K562 (cell line): ENCODE results near the gene GPR37L1. TPM values are rescaled to one million over a fixed set of nuclear protein-coding genes. Genes with fewer than 3 reads are reported as not detected.

Source experiments
- ATAC-seq: fragments of 200-7000 bp; cut with Tn5 transposase; 3 replicates; pipeline ENCODE4 v1.9.1; 2020; ENCODE audit warnings: moderate library complexity
- BruUV-seq: library from RNA; stranded (reverse); fragments of 400-500 nt; replicated peaks from 2 replicates; lab custom pipeline; 2021; lab: Mats Ljungman, UMichigan
- CTCF ChIA-PET: fragments of 300-600 bp; formaldehyde crosslinking; extraction: SDS; loops from one replicate; lab custom pipeline; 2021; ENCODE audit warnings: low intra/inter-chr PET ratio; lab: Yijun Ruan, JAX
- POLR2A ChIA-PET: fragments of 300-600, 350-650 bp; sonication (Branson Sonifier 250); formaldehyde crosslinking; extraction: SDS; loops from one replicate; lab custom pipeline; 2021; ENCODE audit warnings: antibody characterized with exemption, inconsistent platforms; lab: Yijun Ruan, JAX
- DNase-seq, 4 experiments: peaks; one replicate each; pipeline versions ENCODE4 v3.0.0 to v3.0.0-alpha.2; 2011 to 2018; ENCODE audit warnings: low spot score in 3 of 4, mixed read lengths in 3 of 4; ENCODE audit errors: extremely low read depth in 1 of 4
- FAIRE-seq: peaks from 2 replicates; lab custom pipeline; 2011; peaks lifted over from hg19 to GRCh38; lab: Jason Lieb, UNC
- H2AFZ ChIP-seq: 2 replicates; pipeline ENCODE4 v1.6.0; 2011; ENCODE audit warnings: low read depth, low read length, control low read depth, inconsistent platforms
- H3K27ac ChIP-seq: fragments of 200-600 bp; 3 replicates; pipeline ENCODE4 v1.8.0; 2011; ENCODE audit warnings: low read depth, mild to moderate bottlenecking, control low read depth, inconsistent platforms, low read length, moderate library complexity, mixed read lengths; ENCODE audit errors: extremely low read depth
- H3K27me3 ChIP-seq, 2 experiments: fragments of 300-600 bp in 1 of 2; 2 replicates in 1 of 2; 3 replicates in 1 of 2; pipeline versions ENCODE4 v1.6.0 to v1.8.0; 2011; ENCODE audit warnings: inconsistent platforms in 2 of 2, low read length in 2 of 2, mild to moderate bottlenecking in 1 of 2, mixed read lengths in 1 of 2, moderate library complexity in 1 of 2; ENCODE audit not compliant: control insufficient read depth in 2 of 2, insufficient read depth in 2 of 2
- H3K36me3 ChIP-seq: fragments of 300-600 bp; 3 replicates; pipeline ENCODE4 v1.8.0; 2011; ENCODE audit warnings: mild to moderate bottlenecking, low read length, inconsistent platforms; ENCODE audit not compliant: control insufficient read depth, insufficient read depth
- H3K4me1 ChIP-seq, 2 experiments: fragments of 200-600 bp in 1 of 2; replicated peaks in 1 of 2; 2 replicates in 1 of 2; 3 replicates in 1 of 2; pipeline versions ENCODE4 v1.5.1 to v1.8.0; 2011; ENCODE audit warnings: inconsistent platforms in 2 of 2, low read length in 2 of 2, mild to moderate bottlenecking in 1 of 2, mixed read lengths in 1 of 2, moderate library complexity in 1 of 2; ENCODE audit not compliant: control insufficient read depth in 2 of 2, insufficient read depth in 2 of 2
- H3K4me2 ChIP-seq: 2 replicates; pipeline ENCODE4 v1.6.1; 2011; ENCODE audit warnings: low read length, control low read depth, inconsistent platforms, mixed read lengths; ENCODE audit not compliant: insufficient read depth
- H3K4me3 ChIP-seq: fragments of 200-600 bp; sonication (generic), shearing (Covaris generic); 2 replicates; pipeline ENCODE4 v1.5.1; 2016; ENCODE audit warnings: control low read depth, inconsistent platforms
- H3K79me2 ChIP-seq: fragments of 200-600 bp; 3 replicates; pipeline ENCODE4 v1.8.0; 2011; ENCODE audit warnings: low read length, inconsistent platforms; ENCODE audit not compliant: control insufficient read depth, insufficient read depth
- H3K9ac ChIP-seq, 2 experiments: 2 replicates each; pipeline versions ENCODE4 v1.6.0 to v1.6.1; 2011; ENCODE audit warnings: low read depth in 2 of 2, low read length in 2 of 2, control low read depth in 1 of 2, inconsistent platforms in 1 of 2, mild to moderate bottlenecking in 1 of 2, mixed read lengths in 1 of 2; ENCODE audit not compliant: insufficient read depth in 1 of 2
- H3K9me1 ChIP-seq: one replicate; pipeline ENCODE4 v1.6.0; 2011; ENCODE audit warnings: inconsistent platforms, mild to moderate bottlenecking, low read length, moderate library complexity; ENCODE audit not compliant: control insufficient read depth, insufficient read depth
- H3K9me3 ChIP-seq: replicated peaks from 2 replicates; pipeline ENCODE4 v1.5.1; 2011; ENCODE audit warnings: low read depth, low read length, inconsistent platforms; ENCODE audit not compliant: control insufficient read depth, insufficient read depth
- H4K20me1 ChIP-seq: replicated peaks from 2 replicates; pipeline ENCODE4 v1.6.1; 2011; ENCODE audit warnings: low read length, inconsistent platforms, mixed read lengths; ENCODE audit not compliant: control insufficient read depth, insufficient read depth
- ATF3 ChIP-seq, 2 experiments: fragments of 450-650 bp in 1 of 2; sonication (generic) in 1 of 2; formaldehyde crosslinking in 1 of 2; IDR thresholded peaks in 1 of 2; conservative IDR thresholded peaks in 1 of 2; 2 replicates each; pipeline versions ENCODE4 v1.6.1 to v1.8.1; 2016 to 2023; ENCODE audit warnings: mild to moderate bottlenecking in 2 of 2, moderate library complexity in 2 of 2, inconsistent platforms in 1 of 2, missing genetic modification reagents in 1 of 2
- BRF1 ChIP-seq: IDR thresholded peaks from 3 replicates; pipeline ENCODE4 v1.6.1; 2011; ENCODE audit warnings: borderline replicate concordance, mild to moderate bottlenecking; ENCODE audit not compliant: insufficient read length; ENCODE audit errors: extremely low read depth
- GATA2 ChIP-seq: sonication (generic); formaldehyde crosslinking; IDR thresholded peaks from 2 replicates; pipeline ENCODE4 v1.4.0; 2020; ENCODE audit warnings: mild to moderate bottlenecking, missing genetic modification reagents
- IRF1 ChIP-seq: sonication (generic); formaldehyde crosslinking; IDR thresholded peaks from 2 replicates; pipeline ENCODE4 v1.8.0; 2022; ENCODE audit warnings: missing genetic modification reagents, mild to moderate bottlenecking, borderline replicate concordance
- NKRF ChIP-seq: fragments of 450-650 bp; IDR thresholded peaks from 2 replicates; pipeline ENCODE4 v1.6.1; 2016; ENCODE audit warnings: borderline replicate concordance
- NONO ChIP-seq, 2 experiments: fragments of 200-400 bp in 1 of 2; fragments of 450-650 bp in 1 of 2; formaldehyde crosslinking in 1 of 2; IDR thresholded peaks; 2 replicates each; pipeline ENCODE4 v1.6.1; 2017; ENCODE audit warnings: low read depth in 2 of 2, mild to moderate bottlenecking in 2 of 2, moderate library complexity in 2 of 2, low read length in 1 of 2
- OTX1 ChIP-seq: fragments of 450-650 bp; formaldehyde crosslinking; IDR thresholded peaks from 2 replicates; pipeline ENCODE4 v1.4.0; 2022; ENCODE audit warnings: mild to moderate bottlenecking
- PHB ChIP-seq: fragments of 250-450 bp; sonication (Bioruptor Pico); IDR thresholded peaks from 2 replicates; pipeline ENCODE4 v1.5.0; 2021
- POLR3A ChIP-seq: IDR thresholded peaks from 2 replicates; pipeline ENCODE4 v1.6.1; 2011; ENCODE audit warnings: borderline replicate concordance, mild to moderate bottlenecking, moderate library complexity; ENCODE audit not compliant: insufficient read length, insufficient read depth; ENCODE audit errors: extremely low read depth
- PTRF ChIP-seq: fragments of 450-650 bp; IDR thresholded peaks from 2 replicates; pipeline ENCODE4 v1.6.1; 2016; ENCODE audit warnings: mild to moderate bottlenecking, missing genetic modification characterization, missing compliant biosample characterization
- RAD21 ChIP-seq, 2 experiments: fragments of 250-450 bp in 1 of 2; fragments of 450-650 bp in 1 of 2; sonication (Bioruptor Pico) in 1 of 2; formaldehyde crosslinking in 1 of 2; IDR thresholded peaks in 1 of 2; conservative IDR thresholded peaks in 1 of 2; 2 replicates each; pipeline versions ENCODE4 v1.4.0 to v1.8.0; 2020 to 2022; ENCODE audit warnings: mild to moderate bottlenecking in 2 of 2, moderate library complexity in 1 of 2
- SAFB ChIP-seq: fragments of 200-400 bp; formaldehyde crosslinking; IDR thresholded peaks from 2 replicates; pipeline ENCODE4 v1.6.1; 2017; ENCODE audit warnings: low read depth, low read length, borderline replicate concordance
- TEAD4 ChIP-seq, 2 experiments: sonication (generic) in 1 of 2; formaldehyde crosslinking in 1 of 2; IDR thresholded peaks; 2 replicates each; pipeline versions ENCODE4 v1.6.1 to v1.8.0; 2012 to 2022; ENCODE audit warnings: borderline replicate concordance in 1 of 2, inconsistent platforms in 1 of 2, low read length in 1 of 2, mild to moderate bottlenecking in 1 of 2, missing genetic modification reagents in 1 of 2
- ZNF354B ChIP-seq: fragments of 250-450 bp; sonication (Bioruptor Pico); IDR thresholded peaks from 2 replicates; pipeline ENCODE4 v1.4.0; 2020
- ZNF384 ChIP-seq: IDR thresholded peaks from 2 replicates; pipeline ENCODE4 v1.6.1; 2012; ENCODE audit warnings: low read depth, low read length, improper control_type of control experiment
- ZNF41 ChIP-seq: fragments of 250-450 bp; sonication (Bioruptor Pico); conservative IDR thresholded peaks from 2 replicates; pipeline ENCODE4 v1.4.0; 2020; ENCODE audit warnings: mild to moderate bottlenecking
- ZNF76 ChIP-seq: fragments of 250-450 bp; sonication (Bioruptor Pico); IDR thresholded peaks from 2 replicates; pipeline ENCODE4 v1.4.0; 2020; ENCODE audit warnings: mild to moderate bottlenecking, moderate library complexity, borderline replicate concordance
- WGBS: fragments of 100-300 bp; shearing (Covaris generic); methylation state at CpG from one replicate; pipeline ENCODE4 v1.1.6; 2016; ENCODE audit warnings: low coverage, mixed read lengths; ENCODE audit not compliant: insufficient coverage; ENCODE audit errors: missing lambda C conversion rate; 5-methylcytosine and 5-hydroxymethylcytosine counted together
- in situ Hi-C: fragments of 300-500 bp; cut with MboI; formaldehyde crosslinking; loops from 4 replicates; pipeline ENCODE4 v1.15.0; 2018; ENCODE audit warnings: inconsistent platforms, mixed read lengths
- intact Hi-C: fragments of 100-400 bp; cut with micrococcal nuclease; formaldehyde crosslinking; loops from 2 replicates; pipeline ENCODE4 v1.14.2; 2022
- polyA plus RNA-seq, 8 experiments: library from polyadenylated mRNA; depleted of rRNA in 4 of 8; stranded (reverse) in 5 of 8; unstranded in 3 of 8; fragments of >200 nt; fragmentation: Nextera tagmentation in 2 of 8; fragmentation: Illumina TruSeq in 1 of 8; extraction: Ambion mirVana in 2 of 8; extraction: Trizol in 1 of 8; gene quantifications; 2 replicates each; pipeline versions ENCODE4 v1.2.1 to v1.2.3, GENCODE V29; 2011 to 2014; ENCODE audit warnings: inconsistent platforms in 1 of 8, missing spikeins in 1 of 8
- total RNA-seq, 7 experiments: library from RNA; depleted of rRNA in 6 of 7; stranded (reverse); fragments of >200 nt in 6 of 7; fragmentation: Illumina TruSeq in 2 of 7; extraction: Trizol in 2 of 7; gene quantifications; 2 replicates each; pipeline versions ENCODE4 v1.2.1 to v1.2.3, GENCODE V29; 2011 to 2021; ENCODE audit warnings: low replicate concordance in 1 of 7

The GPR37L1 gene
- total and polyA plus RNA-seq, 9 of the 15 experiments (the other 6 are each of a cell fraction or from before 2014, with no cell fraction given): not detected

- H3K4me3 ChIP-seq: no peak overlapping the region
- H3K9me3 ChIP-seq: no peaks in the 10 kb centered on the region
- H3K4me1 ChIP-seq: peaks cover 0 to 4% of the 10 kb centered on the region in 2 experiments; a peak in 1 of 5 replicates
- POLR2A ChIA-PET: interaction anchor here (0.6 to 2.5 kb wide), 5 partner anchors 9 to 1233 kb away, joined by 3 to 7 read pairs (median 4); no protein-coding TSS in a partner anchor
- no peak overlapping the region for H3K9ac ChIP-seq
- FAIRE-seq: no peak
- H3K79me2 ChIP-seq: no peaks in the 10 kb centered on the region
- no peak overlapping the region for H2AFZ ChIP-seq
- no peaks in the 10 kb centered on the region for H3K9me1 ChIP-seq
- H3K36me3 ChIP-seq: no peaks in the 10 kb centered on the region
- peaks cover 11 to 34% of the 10 kb centered on the region in 2 experiments for H3K27me3 ChIP-seq
- no peak overlapping the region for H3K4me2 ChIP-seq
- in situ Hi-C loops (no loop called here), intact Hi-C loops (no loop called here)
- 41% methylated on average over 3 of the region's 3 CpGs for WGBS
- H4K20me1 ChIP-seq: no peaks in the 10 kb centered on the region
- CTCF ChIA-PET: interaction anchor here (2.2 kb wide), 1 partner anchor 81 kb away, joined by 11 read pairs; the partner anchor contains the start of gene ELF3
- DNase-seq: peak in 1 of 4 experiments; percentile 34
- no TSS peak for BruUV-seq
- no peak overlapping the region for H3K27ac ChIP-seq
- no peak; the same call in 2 of the 3 replicates for ATAC-seq
- TF ChIP-seq NONO (IDR thresholded peaks at IDR 0.05; ENCODE audit: low read depth in 2 of 2, low read length in 1 of 2) (no peak), TEAD4 (IDR thresholded peaks at IDR 0.05; ENCODE audit: low read length) (no peak), TEAD4 (CRISPR knock-in tag; IDR thresholded peaks at IDR 0.05; ENCODE audit: borderline replicate concordance) (no peak), ATF3 (IDR thresholded peaks at IDR 0.05) (peak; percentile 59), ATF3 (CRISPR knock-in tag; conservative IDR thresholded peaks at IDR 0.05) (no peak), GATA2 (CRISPR knock-in tag) (peak; percentile 57), NKRF (0 out of 2 replicates have a peak, but pooled peaks have one; percentile 9), PTRF (tag) (no peak), RAD21 (CRISPR knock-in tag; conservative IDR thresholded peaks at IDR 0.05 in 1 of 2, IDR thresholded peaks at IDR 0.05 in 1 of 2) (peak; percentile 32 to 54; a peak in 3 of 4 replicates), ZNF384 (no peak), ZNF41 (CRISPR knock-in tag) (no peak), BRF1 (no peak), POLR3A (no peak), IRF1 (CRISPR knock-in tag) (no peak), PHB (CRISPR knock-in tag) (no peak), SAFB (no peak), ZNF76 (CRISPR knock-in tag) (no peak), ZNF354B (CRISPR knock-in tag) (no peak), OTX1 (CRISPR knock-in tag) (no peak)
Observed at GRCh38 chr1:202090994-202091393, 31.7 kb upstream of the GPR37L1 start.
